BLaER1 treated with 17β-estradiol and CSF1 and Interleukin-3, amounts not matched to agents 10 nM and 100 nM (cell line): ENCODE measurements around the gene ISG20L2.

Experiments
- H3K27ac ChIP-seq, 11 experiments: shearing (Covaris generic); formaldehyde crosslinking; 2 replicates each; pipeline ENCODE4 v1.8.1; 2022
- H3K27me3 ChIP-seq, 11 experiments: shearing (Covaris generic); formaldehyde crosslinking; 2 replicates each; pipeline ENCODE4 v1.8.1; 2022
- H3K36me3 ChIP-seq, 11 experiments: shearing (Covaris generic); formaldehyde crosslinking; 2 replicates each; pipeline ENCODE4 v1.8.1; 2022
- H3K4me1 ChIP-seq, 10 experiments: shearing (Covaris generic); formaldehyde crosslinking; 2 replicates each; pipeline ENCODE4 v1.8.1; 2022
- H3K4me2 ChIP-seq, 11 experiments: shearing (Covaris generic); formaldehyde crosslinking; 2 replicates each; pipeline ENCODE4 v1.8.1; 2022
- H3K4me3 ChIP-seq, 10 experiments: shearing (Covaris generic); formaldehyde crosslinking; 2 replicates each; pipeline ENCODE4 v1.8.1; 2022
- H3K9ac ChIP-seq, 11 experiments: shearing (Covaris generic); formaldehyde crosslinking; 2 replicates each; pipeline ENCODE4 v1.8.1; 2022
- H3K9me3 ChIP-seq, 11 experiments: shearing (Covaris generic); formaldehyde crosslinking; replicated peaks in 1 of 11; 2 replicates each; pipeline ENCODE4 v1.8.1; 2022
- H4K20me1 ChIP-seq, 11 experiments: shearing (Covaris generic); formaldehyde crosslinking; 2 replicates each; pipeline ENCODE4 v1.8.1; 2022
- Cebpa-rat ChIP-seq, 11 experiments: shearing (Covaris generic); IDR thresholded peaks; 2 replicates each; pipeline ENCODE4 v1.8.1; 2022

ISG20L2 gene

DNA sequence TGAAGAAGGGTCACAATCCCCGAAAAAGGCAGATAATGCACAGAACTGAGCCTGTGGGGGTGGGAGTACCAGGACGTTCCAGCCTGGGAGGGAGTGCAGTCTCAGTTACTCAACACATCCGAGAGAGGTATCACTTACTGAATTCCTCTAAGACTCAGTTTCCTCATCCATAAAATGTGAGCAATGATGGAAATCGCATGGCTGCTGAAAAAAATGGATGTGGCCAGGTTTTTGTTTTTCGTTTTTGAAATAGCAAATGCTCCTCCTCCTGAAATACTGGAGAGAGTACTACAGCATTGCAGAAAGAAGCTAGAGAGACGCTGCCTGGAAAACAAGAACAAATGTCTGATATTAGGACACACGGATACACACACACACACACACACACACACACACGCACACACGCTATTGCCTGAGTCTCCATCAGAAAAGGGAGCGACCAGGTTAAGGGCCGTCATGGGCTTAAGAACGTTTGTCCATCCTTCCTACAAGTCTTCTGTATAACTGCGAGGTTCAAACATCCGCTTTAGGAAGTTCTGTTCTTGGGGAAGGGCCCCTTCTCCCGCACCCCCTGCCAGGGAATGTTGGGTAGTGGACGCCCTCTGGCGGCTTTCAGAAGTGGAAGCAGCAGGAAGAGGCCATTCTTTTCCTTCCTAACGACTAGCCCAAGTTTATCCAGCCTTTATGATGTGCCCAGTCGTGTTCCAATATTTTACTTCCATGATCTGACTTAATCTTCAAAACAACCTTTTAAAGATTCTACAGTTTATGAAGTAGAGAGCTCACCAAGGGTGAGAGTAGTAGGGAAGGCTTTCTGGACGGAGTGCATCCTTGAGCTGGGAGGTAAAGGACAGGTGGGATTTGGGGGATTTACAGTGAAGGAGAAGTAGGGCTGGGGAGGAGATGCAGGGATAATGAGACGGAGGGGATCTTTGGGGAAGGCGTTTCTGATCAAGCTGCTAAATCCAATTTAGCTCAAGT is 50.7 kb downstream of the ISG20L2 start:
- Histone ChIP-seq H3K27ac (no peak overlapping the region), H3K4me1 (peaks cover 22 to 72% (median 56%) of the 10 kb centered on the region in 10 experiments), H3K27me3 (peaks cover 56 to 76% (median 71%) of the 10 kb centered on the region in 11 experiments), H3K4me3 (peak overlapping the region in 2 of 10 experiments; percentile 20 to 48; a peak in 4 of 20 replicates), H3K4me2 (peak overlapping the region; percentile 36 to 80 (median 61)), H3K36me3 (no peaks in the 10 kb centered on the region), H4K20me1 (peaks cover 0 to 14% (median 0%) of the 10 kb centered on the region in 11 experiments; a peak in 4 of 22 replicates), H3K9ac (no peak overlapping the region), H3K9me3 (no peaks in the 10 kb centered on the region)
- TF ChIP-seq Cebpa-rat (IDR thresholded peaks at IDR 0.05) = no peak

DNA sequence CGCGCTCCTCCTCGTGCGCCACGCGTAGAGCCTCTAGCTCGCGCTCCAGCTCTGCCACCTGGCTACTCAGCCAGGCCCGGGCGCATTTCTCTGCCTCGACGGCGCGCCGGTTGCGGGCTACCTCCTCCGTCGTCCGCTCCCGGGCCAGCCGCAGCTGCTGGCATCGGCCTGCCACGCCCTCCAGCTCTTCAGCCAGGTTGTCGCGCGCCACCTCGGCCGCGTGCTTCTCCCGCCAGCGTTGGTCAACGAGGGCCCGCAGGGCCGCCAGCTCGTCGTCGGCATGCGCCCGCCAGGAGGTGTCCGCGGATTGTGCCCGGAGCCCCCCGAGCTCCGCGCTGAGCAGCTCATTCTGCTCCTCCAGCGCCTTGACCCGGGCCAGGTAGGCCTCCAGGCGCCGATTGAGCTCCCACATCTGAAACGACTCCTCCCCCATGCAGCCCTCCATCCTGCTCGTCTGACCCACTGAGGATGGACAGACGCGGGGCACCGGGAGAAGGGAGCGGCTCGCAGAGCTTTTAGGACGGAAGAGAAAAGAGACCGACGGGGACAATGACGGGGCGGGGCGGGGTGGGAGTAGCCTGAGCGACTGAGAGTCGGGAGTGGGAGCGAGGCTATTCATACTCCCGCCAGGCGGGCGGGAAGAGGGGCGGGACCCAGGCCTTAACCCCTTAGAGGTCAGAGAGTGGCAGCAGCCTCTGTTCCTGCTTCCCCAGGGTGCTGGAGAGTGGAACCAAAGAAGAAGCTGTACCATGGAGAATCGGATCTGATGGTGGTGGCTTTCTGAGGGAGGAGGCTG is 51.5 kb downstream of the ISG20L2 start, which contains the start of gene NES:
Gene NES (minus strand): TSS at position 588 of the 796 bp plus-strand sequence. CDS start 143 bp downstream, at position 445.
- H3K4me2 ChIP-seq = peak within 1 kb of the TSS; percentile 36 to 80 (median 61)
- H3K9me3 ChIP-seq = no peaks in the 10 kb centered on the region

DNA sequence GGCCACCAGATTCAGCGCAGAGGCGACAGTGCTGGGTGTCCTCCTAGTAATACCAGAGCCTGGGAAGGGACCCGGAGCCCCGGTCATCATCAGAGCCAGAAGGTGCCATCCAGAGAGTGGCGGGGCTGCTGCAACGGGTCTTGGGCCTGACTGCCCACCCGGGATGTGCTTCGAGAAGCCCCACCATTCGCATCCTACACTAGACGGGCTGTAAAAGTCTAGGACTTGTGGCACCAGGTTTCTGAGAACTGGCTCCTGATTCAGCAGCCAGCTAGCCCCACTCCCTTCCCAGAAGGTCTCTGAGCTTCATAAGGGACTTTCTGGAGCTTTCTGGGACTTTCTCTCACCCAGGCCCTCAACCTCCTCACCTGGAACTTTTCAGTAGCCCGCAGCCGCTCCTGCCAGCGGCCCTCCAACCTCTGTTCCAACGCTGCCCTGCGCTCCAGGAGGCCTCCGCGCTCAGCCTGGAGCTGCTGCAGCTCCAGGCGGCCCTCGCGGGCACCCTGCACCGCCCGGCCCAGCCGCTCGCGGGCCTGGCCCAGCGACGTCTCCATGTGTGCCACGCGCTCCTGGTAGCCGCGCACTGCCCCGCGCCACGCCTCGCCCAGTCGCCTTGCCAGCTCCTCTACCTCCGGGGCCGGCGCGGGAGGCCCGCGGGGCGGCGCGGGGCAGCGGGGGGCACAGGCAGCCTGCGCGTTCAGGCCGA is 52.3 kb downstream of the ISG20L2 start:
- peak overlapping the region in 4 of 11 experiments; percentile 13 to 33 (median 22); a peak in 4 of 22 replicates for H3K9ac ChIP-seq
- peaks cover 13 to 56% (median 41%) of the 10 kb centered on the region in 10 experiments for H3K4me1 ChIP-seq
- peaks cover 56 to 80% (median 69%) of the 10 kb centered on the region in 11 experiments for H3K27me3 ChIP-seq
- no peak overlapping the region for H3K27ac ChIP-seq
- peak overlapping the region in 10 of 11 experiments; percentile 36 to 73 (median 58); a peak in 19 of 22 replicates for H3K4me2 ChIP-seq
- no peaks in the 10 kb centered on the region for H3K36me3 ChIP-seq
- peaks cover 0 to 14% (median 0%) of the 10 kb centered on the region in 11 experiments; a peak in 3 of 22 replicates for H4K20me1 ChIP-seq
- H3K4me3 ChIP-seq = no peak overlapping the region
- no peaks in the 10 kb centered on the region for H3K9me3 ChIP-seq
- no peak for TF ChIP-seq Cebpa-rat (IDR thresholded peaks at IDR 0.05)

More for the DNA sequence above, 51.5 kb downstream of the ISG20L2 start, which contains the start of gene NES:
- Histone ChIP-seq H3K27ac (no peak within 1 kb of the TSS), H4K20me1 (peaks cover 0 to 14% (median 0%) of the 10 kb centered on the region in 11 experiments; a peak in 4 of 22 replicates), H3K4me1 (peaks cover 14 to 63% (median 47%) of the 10 kb centered on the region in 10 experiments), H3K9ac (no peak within 1 kb of the TSS; a peak in 1 of 22 replicates), H3K4me3 (peak within 1 kb of the TSS in 3 of 10 experiments; percentile 2 to 48 (median 20); a peak in 4 of 20 replicates), H3K27me3 (peaks cover 56 to 78% (median 72%) of the 10 kb centered on the region in 11 experiments), H3K36me3 (no peaks in the 10 kb centered on the region)
- no peak for TF ChIP-seq Cebpa-rat (IDR thresholded peaks at IDR 0.05)

DNA sequence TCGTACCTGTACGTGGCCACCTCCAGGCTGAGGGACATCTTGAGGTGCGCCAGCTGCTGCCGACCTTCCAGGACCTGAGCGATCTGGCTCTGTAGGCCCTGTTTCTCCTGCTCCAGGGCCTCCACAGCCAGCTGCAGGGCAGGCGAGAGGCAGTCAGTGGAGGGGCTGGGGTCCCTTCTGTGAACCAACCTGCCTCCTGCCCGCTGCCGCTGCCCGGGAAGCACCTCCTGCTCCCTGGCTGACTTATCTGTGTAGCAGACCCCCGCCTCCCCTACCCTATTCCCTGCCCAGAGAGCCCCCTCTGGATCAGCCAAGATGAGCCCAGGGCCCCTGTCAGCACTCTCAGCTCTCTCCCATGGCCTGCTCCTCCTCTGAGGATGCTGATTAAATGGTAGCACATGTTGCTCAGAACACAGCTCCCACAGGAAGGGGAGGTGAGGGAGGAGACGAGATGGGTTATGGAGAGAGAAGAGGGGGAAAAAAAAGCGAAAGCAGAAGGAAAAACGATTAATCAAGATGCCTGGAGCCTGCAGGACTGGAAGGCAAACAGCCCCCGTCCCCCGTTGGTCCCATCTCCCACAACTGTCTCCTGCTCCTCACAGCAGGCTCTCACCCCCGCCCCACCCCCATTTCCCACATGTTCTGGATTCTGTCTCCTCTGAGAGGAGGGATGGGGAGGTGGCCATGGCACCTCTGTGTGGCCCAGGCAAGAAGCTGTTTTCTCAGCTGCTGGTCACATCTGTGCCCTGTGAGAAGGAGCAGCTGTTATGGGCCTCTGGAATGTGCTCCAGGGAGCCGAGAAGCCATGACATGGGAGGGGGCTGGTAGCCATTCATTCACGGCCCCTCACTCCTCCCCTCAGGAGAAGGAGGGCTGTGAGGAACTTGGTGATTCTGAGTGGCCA is 53.1 kb downstream of the ISG20L2 start:
- H3K4me3 ChIP-seq = no peak overlapping the region
- H4K20me1 ChIP-seq = peaks cover 0 to 14% (median 0%) of the 10 kb centered on the region in 11 experiments; a peak in 3 of 22 replicates
- peaks cover 49 to 77% (median 62%) of the 10 kb centered on the region in 11 experiments for H3K27me3 ChIP-seq
- no peaks in the 10 kb centered on the region for H3K9me3 ChIP-seq
- no peak for TF ChIP-seq Cebpa-rat (IDR thresholded peaks at IDR 0.05)
- no peaks in the 10 kb centered on the region for H3K36me3 ChIP-seq
- H3K9ac ChIP-seq = peak overlapping the region in 4 of 11 experiments; percentile 13 to 33 (median 22); a peak in 6 of 22 replicates
- H3K4me1 ChIP-seq = peaks cover 13 to 61% (median 44%) of the 10 kb centered on the region in 10 experiments
- H3K27ac ChIP-seq = no peak overlapping the region
- peak overlapping the region in 10 of 11 experiments; percentile 36 to 73 (median 58); a peak in 17 of 22 replicates for H3K4me2 ChIP-seq

DNA sequence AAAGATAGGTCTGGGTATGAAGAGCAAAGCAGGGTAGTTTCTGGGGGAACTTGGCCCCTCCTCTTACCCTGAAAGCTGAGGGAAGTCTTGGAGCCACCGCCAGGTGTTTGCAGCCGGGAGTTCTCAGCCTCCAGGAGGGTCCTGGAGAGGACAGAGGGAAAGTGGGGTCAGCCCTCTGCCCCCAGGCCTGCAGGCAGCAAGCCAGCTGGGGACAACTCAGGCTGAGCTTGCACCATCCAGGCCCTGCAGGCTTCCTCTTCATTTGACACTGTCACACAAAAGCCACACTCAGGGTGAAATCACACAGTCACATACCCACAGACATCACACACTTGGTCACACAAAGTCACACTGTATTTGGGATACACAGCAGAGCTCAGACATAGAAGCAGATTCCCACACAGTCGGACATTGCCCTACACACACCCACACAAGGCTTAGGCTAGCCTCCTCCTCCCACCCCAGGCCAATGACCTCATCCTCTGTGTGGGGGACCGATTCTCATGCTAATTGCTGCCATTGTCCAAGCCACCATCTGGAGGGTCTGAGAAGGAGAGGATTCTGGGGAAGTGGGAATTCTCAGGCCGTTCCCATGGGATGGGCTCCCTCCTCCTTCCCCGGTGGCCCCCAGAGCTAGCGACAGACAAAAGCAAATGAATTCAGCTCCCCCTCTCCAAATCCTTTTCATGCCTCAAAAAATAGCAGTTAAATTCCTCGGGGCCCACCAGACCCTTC is 55.0 kb downstream of the ISG20L2 start:
- Histone ChIP-seq H3K27me3 (peaks cover 30 to 58% (median 43%) of the 10 kb centered on the region in 11 experiments), H3K36me3 (no peaks in the 10 kb centered on the region), H3K9ac (no peak overlapping the region; a peak in 1 of 22 replicates), H3K4me3 (no peak overlapping the region), H4K20me1 (peaks cover 0 to 14% (median 0%) of the 10 kb centered on the region in 11 experiments; a peak in 2 of 22 replicates), H3K4me2 (no peak overlapping the region; a peak in 1 of 22 replicates), H3K9me3 (no peaks in the 10 kb centered on the region), H3K27ac (no peak overlapping the region), H3K4me1 (peaks cover 13 to 73% (median 61%) of the 10 kb centered on the region in 10 experiments)
- no peak for TF ChIP-seq Cebpa-rat (IDR thresholded peaks at IDR 0.05)
